ENCODE data around the gene UPF1.

Gene UPF1

DNA sequence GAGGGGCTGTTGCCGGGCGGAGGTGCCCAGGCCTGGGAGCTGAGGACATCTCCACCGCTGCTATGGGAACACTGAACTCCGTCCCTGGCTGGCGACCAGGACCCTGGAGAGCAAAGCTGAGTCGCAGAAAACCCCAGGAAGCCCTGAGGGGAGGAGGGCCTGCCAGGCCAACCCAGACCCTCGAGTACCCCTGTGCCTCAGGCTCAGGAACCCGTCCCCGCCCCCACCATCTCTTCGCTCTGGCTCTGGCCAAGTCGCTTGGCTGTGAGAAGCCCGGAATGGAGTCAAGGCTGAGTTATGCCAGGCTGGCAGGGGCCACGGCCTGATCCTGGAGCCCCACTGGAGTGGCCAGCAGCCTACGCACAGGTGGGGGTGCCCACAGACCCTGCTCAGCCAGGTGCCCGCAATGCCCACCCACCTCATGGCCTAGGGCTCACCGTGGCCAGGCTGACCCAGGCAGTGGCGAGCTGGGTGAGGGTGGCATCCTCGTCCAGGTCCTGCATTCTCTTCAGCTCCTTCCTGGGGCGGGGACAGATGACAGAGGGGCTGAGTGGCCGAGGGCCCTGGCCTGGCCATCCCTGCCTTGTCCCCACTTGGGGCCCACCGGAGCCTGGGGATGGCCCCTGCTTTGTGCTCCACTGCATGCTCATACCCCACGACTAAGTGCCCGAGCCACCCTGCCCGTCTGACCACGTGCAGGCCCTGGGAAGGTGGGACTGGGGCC lies 72.7 kb downstream of the UPF1 start:
- TF ChIP-seq, protein P1, sequence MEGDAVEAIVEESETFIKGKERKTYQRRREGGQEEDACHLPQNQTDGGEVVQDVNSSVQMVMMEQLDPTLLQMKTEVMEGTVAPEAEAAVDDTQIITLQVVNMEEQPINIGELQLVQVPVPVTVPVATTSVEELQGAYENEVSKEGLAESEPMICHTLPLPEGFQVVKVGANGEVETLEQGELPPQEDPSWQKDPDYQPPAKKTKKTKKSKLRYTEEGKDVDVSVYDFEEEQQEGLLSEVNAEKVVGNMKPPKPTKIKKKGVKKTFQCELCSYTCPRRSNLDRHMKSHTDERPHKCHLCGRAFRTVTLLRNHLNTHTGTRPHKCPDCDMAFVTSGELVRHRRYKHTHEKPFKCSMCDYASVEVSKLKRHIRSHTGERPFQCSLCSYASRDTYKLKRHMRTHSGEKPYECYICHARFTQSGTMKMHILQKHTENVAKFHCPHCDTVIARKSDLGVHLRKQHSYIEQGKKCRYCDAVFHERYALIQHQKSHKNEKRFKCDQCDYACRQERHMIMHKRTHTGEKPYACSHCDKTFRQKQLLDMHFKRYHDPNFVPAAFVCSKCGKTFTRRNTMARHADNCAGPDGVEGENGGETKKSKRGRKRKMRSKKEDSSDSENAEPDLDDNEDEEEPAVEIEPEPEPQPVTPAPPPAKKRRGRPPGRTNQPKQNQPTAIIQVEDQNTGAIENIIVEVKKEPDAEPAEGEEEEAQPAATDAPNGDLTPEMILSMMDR (IDR thresholded peaks at IDR 0.05): no peak

DNA sequence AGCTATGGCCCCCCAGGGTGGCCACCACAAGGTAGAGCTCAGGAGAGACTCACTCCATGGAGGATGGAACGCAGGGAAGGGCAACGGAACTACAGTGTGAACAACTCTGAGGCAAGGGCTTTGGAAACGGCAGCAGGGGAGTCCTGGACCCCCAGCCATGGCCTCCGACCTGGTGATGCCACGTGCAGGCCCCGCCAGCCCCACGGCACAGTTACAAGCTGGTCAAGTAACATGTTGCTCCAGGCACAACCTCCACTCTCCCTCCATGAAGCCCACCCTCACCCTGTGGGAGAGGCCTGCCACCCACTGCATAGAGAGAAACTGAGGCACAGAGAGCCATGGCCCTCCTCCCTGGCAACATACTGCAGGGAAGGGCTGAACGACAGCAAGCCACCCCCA lies 73.3 kb downstream of the UPF1 start:
- TF ChIP-seq, protein P1 (IDR thresholded peaks at IDR 0.05): no peak

DNA sequence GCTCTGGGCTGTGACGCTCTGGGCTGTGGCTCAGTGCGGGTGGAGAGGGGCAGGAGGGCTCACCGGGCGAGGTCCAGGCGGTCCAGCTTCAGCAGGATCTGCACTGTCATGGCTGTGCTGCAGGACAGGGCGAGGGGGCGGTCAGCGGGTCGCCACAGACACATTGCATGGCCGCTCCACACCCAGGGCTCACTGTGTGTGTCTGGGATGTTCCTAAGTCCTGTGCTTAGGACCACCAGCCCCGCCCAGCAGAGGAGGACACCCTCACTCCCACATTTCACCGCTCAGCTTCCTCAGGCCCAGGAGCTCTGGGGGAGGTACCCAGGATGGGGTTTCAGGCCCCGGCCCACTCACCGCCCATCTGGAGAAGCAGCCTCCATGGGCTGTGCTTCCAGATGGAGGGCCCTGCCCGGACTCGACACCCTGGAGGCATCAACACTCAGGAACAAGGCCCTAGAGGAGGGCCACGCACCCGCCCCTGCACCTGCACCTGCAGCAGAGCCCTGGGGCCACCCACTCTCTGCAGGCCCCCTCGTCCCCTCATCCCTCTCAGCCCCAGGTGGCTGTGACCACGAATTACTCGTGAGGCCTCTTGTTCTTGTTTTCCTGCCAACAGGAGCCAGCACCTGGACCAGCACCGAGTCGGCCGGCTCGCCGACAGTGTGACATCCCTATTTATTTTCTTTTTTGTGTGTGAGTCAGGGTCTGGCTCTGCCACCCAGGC lies 73.9 kb downstream of the UPF1 start:
- TF ChIP-seq, protein P1 (IDR thresholded peaks at IDR 0.05): no peak

DNA sequence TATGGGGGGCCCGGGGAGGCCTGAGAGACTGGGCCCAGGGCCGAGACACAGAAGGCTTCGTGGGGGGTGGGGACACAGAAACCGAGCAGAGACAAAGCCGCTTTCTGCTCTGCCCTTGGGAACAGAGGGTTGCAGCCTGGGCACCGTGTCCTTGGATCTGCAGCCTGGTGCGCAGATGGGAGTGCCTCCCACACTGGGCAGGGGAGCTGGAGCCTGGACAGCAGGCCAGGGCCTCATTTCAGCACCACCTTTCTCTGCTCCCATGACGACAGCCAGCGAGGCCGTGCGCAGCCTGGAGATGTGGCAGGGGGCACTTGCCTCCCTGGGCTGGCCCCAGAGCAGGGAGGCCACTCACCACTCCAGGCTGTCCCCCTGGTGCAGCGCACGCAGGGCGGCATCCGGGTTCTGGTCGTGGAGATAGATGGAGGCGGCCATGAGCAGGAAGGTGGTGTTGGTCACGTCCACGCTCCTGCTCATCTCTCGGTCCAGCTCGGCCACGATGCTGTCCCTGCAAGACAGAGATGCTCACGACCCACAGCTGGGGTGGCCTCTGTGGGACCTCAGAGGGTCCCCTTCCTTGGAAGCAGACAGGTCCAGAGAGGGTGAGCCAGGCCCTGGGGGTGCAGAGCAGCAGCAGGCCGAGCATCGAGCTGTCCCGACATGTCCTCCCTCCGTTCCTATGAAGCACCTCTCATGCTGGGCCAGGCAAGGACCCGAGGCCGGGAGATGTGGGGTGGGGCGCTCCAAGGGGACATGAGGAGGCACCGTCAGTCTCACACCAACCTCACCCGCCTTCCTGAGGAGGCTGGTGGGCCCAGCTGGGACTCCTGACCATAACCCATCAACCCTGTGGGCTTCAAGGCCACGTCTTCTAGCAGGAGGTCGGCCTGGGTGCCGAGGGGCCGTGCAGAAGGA lies 75.1 kb downstream of the UPF1 start:
- TF ChIP-seq, protein P1 (IDR thresholded peaks at IDR 0.05): no peak

DNA sequence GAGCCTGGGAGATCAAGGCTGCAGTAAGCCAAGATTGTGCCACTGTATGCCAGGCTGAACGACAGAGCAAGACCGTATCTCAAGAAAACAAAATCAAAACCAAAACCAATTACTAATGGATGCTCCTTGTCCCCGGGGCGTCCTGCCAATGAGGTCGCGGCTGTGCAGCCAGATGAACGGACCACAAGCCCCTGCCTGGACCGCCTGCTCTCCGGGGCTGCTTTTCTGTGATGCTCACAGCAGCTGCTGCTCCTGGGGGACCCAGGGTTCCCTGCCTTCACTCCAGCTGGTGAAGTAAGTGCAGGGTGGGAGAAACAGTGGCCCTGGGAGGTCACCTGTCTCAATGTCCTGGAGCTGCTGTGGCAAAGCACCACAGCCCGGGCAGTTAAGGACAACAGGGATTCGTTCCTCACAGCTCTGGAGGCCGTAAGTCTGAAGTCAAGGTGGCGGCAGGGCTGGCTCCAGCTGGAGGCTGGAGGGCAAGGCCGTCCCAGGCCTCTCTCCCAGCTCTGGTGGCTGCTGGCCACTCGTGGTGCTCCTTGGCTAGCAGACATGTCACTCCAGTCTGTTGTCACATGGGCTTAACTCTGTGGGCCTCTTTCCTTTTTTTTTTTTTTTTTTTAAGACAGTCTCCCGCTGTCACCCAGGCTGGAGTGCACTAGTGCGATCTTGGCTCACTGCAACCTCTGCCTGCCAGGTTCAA lies 77.3 kb downstream of the UPF1 start:
- TF ChIP-seq, protein P1 (IDR thresholded peaks at IDR 0.05): no peak

DNA sequence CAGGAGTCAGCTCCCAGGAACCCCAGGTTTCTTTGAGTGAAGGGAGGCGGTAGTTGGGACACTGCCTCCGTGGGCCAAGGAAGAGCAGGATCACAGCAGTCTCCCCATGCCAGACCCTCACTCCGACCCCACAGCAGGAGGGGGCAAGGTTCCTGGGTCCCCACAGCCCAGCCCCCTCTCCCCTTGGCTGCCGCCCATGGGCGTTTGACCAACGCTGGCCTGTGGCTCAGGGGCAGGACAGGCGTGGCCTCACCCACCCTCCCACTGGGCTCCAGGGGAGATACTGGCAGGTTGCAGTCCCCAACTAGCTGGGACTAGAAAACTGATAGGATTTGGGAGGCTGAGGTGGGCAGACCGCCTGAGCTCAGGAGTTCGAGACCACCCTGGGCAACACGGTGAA lies 78.3 kb downstream of the UPF1 start:
- TF ChIP-seq, protein P1 (IDR thresholded peaks at IDR 0.05): no peak

Data from LNCAP (cell line).